ENCODE measurements around the gene POGLUT3. TPM values are rescaled to one million over a fixed set of nuclear protein-coding genes. Genes with fewer than 3 reads are reported as not detected.

The POGLUT3 gene
- total RNA-seq, 2 donors from 2014 or later: 36.1 to 60.1 TPM

- H3K27ac ChIP-seq: peak overlapping the region in 1 of 2 donors; percentile 27
- H3K36me3 ChIP-seq: no peaks in the 10 kb centered on the region
- H3K27me3 ChIP-seq (replicated peaks; ENCODE audit: insufficient read depth): no peaks in the 10 kb centered on the region
- no peak for ATAC-seq (ENCODE audit: insufficient number of reproducible peaks, low FRiP score, low read depth)
- H3K4me3 ChIP-seq: no peak overlapping the region
- no peak for DNase-seq (ENCODE audit: low spot score)
- H3K4me1 ChIP-seq (ENCODE audit: control insufficient read depth in 1 of 2, low read depth in 2 of 2): peaks cover 0 to 15% of the 10 kb centered on the region in 2 donors
- H3K9me3 ChIP-seq: no peaks in the 10 kb centered on the region
- TF ChIP-seq, protein P1, sequence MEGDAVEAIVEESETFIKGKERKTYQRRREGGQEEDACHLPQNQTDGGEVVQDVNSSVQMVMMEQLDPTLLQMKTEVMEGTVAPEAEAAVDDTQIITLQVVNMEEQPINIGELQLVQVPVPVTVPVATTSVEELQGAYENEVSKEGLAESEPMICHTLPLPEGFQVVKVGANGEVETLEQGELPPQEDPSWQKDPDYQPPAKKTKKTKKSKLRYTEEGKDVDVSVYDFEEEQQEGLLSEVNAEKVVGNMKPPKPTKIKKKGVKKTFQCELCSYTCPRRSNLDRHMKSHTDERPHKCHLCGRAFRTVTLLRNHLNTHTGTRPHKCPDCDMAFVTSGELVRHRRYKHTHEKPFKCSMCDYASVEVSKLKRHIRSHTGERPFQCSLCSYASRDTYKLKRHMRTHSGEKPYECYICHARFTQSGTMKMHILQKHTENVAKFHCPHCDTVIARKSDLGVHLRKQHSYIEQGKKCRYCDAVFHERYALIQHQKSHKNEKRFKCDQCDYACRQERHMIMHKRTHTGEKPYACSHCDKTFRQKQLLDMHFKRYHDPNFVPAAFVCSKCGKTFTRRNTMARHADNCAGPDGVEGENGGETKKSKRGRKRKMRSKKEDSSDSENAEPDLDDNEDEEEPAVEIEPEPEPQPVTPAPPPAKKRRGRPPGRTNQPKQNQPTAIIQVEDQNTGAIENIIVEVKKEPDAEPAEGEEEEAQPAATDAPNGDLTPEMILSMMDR (IDR thresholded peaks at IDR 0.05): no peak
Measured at GRCh38 chr11:108500721-108501120, 2.5 kb upstream of the POGLUT3 start.

- ATAC-seq (ENCODE audit: insufficient number of reproducible peaks, low FRiP score, low read depth): no peak
- H3K4me1 ChIP-seq (ENCODE audit: control insufficient read depth in 1 of 2, low read depth in 2 of 2): peaks cover 0 to 15% of the 10 kb centered on the region in 2 donors
- H3K36me3 ChIP-seq: no peaks in the 10 kb centered on the region
- H3K27ac ChIP-seq: no peak overlapping the region
- no peak overlapping the region for H3K4me3 ChIP-seq
- no peak for DNase-seq (ENCODE audit: low spot score)
- H3K27me3 ChIP-seq (replicated peaks; ENCODE audit: insufficient read depth): no peaks in the 10 kb centered on the region
- no peaks in the 10 kb centered on the region for H3K9me3 ChIP-seq
- TF ChIP-seq, protein P1 (IDR thresholded peaks at IDR 0.05): no peak
Measured at GRCh38 chr11:108500169-108500568, 2.0 kb upstream of the POGLUT3 start.

GRCh38 chr11:108498816-108499408 lies 728 bp upstream of the POGLUT3 start:
- H3K4me1 ChIP-seq (ENCODE audit: control insufficient read depth in 1 of 2, low read depth in 2 of 2): peaks cover 0 to 19% of the 10 kb centered on the region in 2 donors
- ATAC-seq (ENCODE audit: insufficient number of reproducible peaks, low FRiP score, low read depth) (no peak), DNase-seq (ENCODE audit: low spot score) (no peak)
- no peaks in the 10 kb centered on the region for H3K27me3 ChIP-seq (replicated peaks; ENCODE audit: insufficient read depth)
- H3K4me3 ChIP-seq: peak overlapping the region; percentile 79
- no peaks in the 10 kb centered on the region for H3K9me3 ChIP-seq
- H3K27ac ChIP-seq: peak overlapping the region; percentile 95 to 98
- TF ChIP-seq, protein P1 (IDR thresholded peaks at IDR 0.05): no peak
- no peaks in the 10 kb centered on the region for H3K36me3 ChIP-seq

- DNase-seq (ENCODE audit: low spot score): peak; percentile 79
- TF ChIP-seq, protein P1 (IDR thresholded peaks at IDR 0.05): no peak
- Histone ChIP-seq H3K36me3 (no peaks in the 10 kb centered on the region), H3K9me3 (no peaks in the 10 kb centered on the region), H3K4me3 (peak overlapping the region; percentile 79), H3K27me3 (replicated peaks; ENCODE audit: insufficient read depth) (no peaks in the 10 kb centered on the region), H3K4me1 (ENCODE audit: control insufficient read depth in 1 of 2, low read depth in 2 of 2) (peaks cover 0 to 23% of the 10 kb centered on the region in 2 donors), H3K27ac (peak overlapping the region; percentile 95 to 98)
- ATAC-seq (ENCODE audit: insufficient number of reproducible peaks, low FRiP score, low read depth): peak; percentile 98
Measured at GRCh38 chr11:108497317-108498045, 703 bp downstream of the POGLUT3 start.

DNA sequence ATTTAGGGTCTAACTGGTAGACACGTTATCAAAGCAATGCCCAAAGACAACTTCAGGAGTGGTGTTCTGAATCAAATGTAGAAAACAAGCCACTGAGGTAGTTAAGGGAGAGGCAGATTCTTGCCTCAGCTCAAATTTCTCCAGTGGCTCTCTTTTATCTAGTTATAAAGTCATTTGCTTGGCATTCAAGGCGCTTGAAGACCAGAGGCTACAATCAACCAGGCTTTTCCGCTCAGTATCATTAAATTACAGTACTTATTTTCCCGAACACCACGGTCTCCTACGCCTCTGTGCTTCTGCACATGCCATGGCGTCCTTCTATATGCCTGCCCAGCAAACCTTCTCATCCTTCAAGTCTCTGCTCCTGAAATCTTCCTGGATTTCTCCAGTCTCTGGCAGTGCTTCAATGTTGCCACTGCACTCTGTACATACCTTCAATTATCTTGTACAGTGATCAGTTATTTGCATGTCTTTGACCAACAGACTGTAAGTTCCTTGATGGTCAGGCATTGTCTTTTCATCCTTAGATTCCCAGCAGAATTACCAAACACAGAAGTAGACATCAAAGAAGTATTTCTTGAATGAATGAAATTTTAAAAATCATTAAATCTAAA lies 1.4 kb downstream of the POGLUT3 start:
- Histone ChIP-seq H3K9me3 (no peaks in the 10 kb centered on the region), H3K4me1 (ENCODE audit: control insufficient read depth in 1 of 2, low read depth in 2 of 2) (peaks cover 0 to 23% of the 10 kb centered on the region in 2 donors), H3K27me3 (replicated peaks; ENCODE audit: insufficient read depth) (no peaks in the 10 kb centered on the region), H3K36me3 (no peaks in the 10 kb centered on the region), H3K27ac (peak overlapping the region; percentile 95 to 98), H3K4me3 (peak overlapping the region; percentile 79)
- no peak for ATAC-seq (ENCODE audit: insufficient number of reproducible peaks, low FRiP score, low read depth)
- no peak for DNase-seq (ENCODE audit: low spot score)
- TF ChIP-seq, protein P1 (IDR thresholded peaks at IDR 0.05): no peak
